GM12878 (cell line): ENCODE measurements around the gene PRPF40B. TPM values are rescaled to one million over a fixed set of nuclear protein-coding genes. Genes with fewer than 3 reads are reported as not detected.

Experiments
- ATAC-seq: fragments of 200-7000 bp; cut with Tn5 transposase; 3 replicates; pipeline ENCODE4 v1.9.1; 2020; ENCODE audit warnings: mild to moderate bottlenecking, moderate library complexity
- BruUV-seq: library from RNA; stranded (reverse); fragments of 400-500 nt; replicated peaks from 2 replicates; lab custom pipeline; 2021; lab: Mats Ljungman, UMichigan
- CTCF ChIA-PET: fragments of 300-600 bp; sonication (Branson Sonifier 250); formaldehyde crosslinking; extraction: SDS; loops from one replicate; lab custom pipeline; 2021; ENCODE audit warnings: inconsistent platforms; lab: Yijun Ruan, JAX
- POLR2A ChIA-PET: fragments of 350-600 bp; formaldehyde crosslinking; extraction: SDS; loops from one replicate; lab custom pipeline; 2021; ENCODE audit warnings: inconsistent platforms; lab: Charles Lee
- RAD21 ChIA-PET: fragments of 300-600 bp; sonication (Branson Sonifier 250); formaldehyde crosslinking; loops from one replicate; lab custom pipeline; 2023; ENCODE audit warnings: antibody characterized with exemption; ENCODE audit not compliant: unreplicated experiment; lab: Charles Lee
- SMC1A ChIA-PET: fragments of 300-600 bp; sonication (Branson Sonifier 250); formaldehyde crosslinking; loops from one replicate; lab custom pipeline; 2023; ENCODE audit not compliant: unreplicated experiment, uncharacterized antibody; lab: Charles Lee
- DNase-seq: peaks from one replicate; pipeline ENCODE4 v3.0.0-alpha.2; 2011; ENCODE audit warnings: low read depth, low spot score
- FAIRE-seq: peaks from 3 replicates; lab custom pipeline; 2011; peaks lifted over from hg19 to GRCh38; lab: Jason Lieb, UNC
- H2AFZ ChIP-seq: 2 replicates; pipeline ENCODE4 v1.6.0; 2011; ENCODE audit warnings: low read depth, low read length, control low read depth; ENCODE audit not compliant: control insufficient read depth
- H3K27ac ChIP-seq: 2 replicates; pipeline ENCODE4 v1.5.1; 2011; ENCODE audit warnings: control low read depth; ENCODE audit not compliant: control insufficient read depth, insufficient read depth
- H3K27me3 ChIP-seq, 2 experiments: replicated peaks in 1 of 2; 2 replicates each; pipeline versions ENCODE4 v1.6.0 to v1.6.1; 2011; ENCODE audit warnings: low read length in 1 of 2; ENCODE audit not compliant: control insufficient read depth in 2 of 2, insufficient read depth in 2 of 2
- H3K36me3 ChIP-seq, 2 experiments: 2 replicates each; pipeline ENCODE4 v1.5.1; 2011; ENCODE audit warnings: low read length in 1 of 2; ENCODE audit not compliant: control insufficient read depth in 2 of 2, insufficient read depth in 2 of 2
- H3K4me1 ChIP-seq: 2 replicates; pipeline ENCODE4 v1.6.1; 2011; ENCODE audit warnings: mild to moderate bottlenecking, low read length, moderate library complexity, mixed read lengths; ENCODE audit not compliant: control insufficient read depth, insufficient read depth
- H3K4me2 ChIP-seq: 2 replicates; pipeline ENCODE4 v1.6.0; 2011; ENCODE audit warnings: control low read depth; ENCODE audit not compliant: control insufficient read depth, insufficient read depth
- H3K4me3 ChIP-seq: fragments of 200-600 bp; sonication (generic); 2 replicates; pipeline ENCODE4 v1.5.1; 2016
- H3K79me2 ChIP-seq: 2 replicates; pipeline ENCODE4 v1.6.0; 2011; ENCODE audit warnings: low read length; ENCODE audit not compliant: control insufficient read depth, insufficient read depth
- H3K9ac ChIP-seq: 2 replicates; pipeline ENCODE4 v1.8.0; 2011; ENCODE audit warnings: low read length, control low read depth, mixed read lengths; ENCODE audit not compliant: control insufficient read depth, insufficient read depth
- H3K9me3 ChIP-seq: replicated peaks from 3 replicates; pipeline ENCODE4 v1.5.1; 2011; ENCODE audit warnings: mild to moderate bottlenecking, low read length; ENCODE audit not compliant: control insufficient read depth, insufficient read depth
- H4K20me1 ChIP-seq: 2 replicates; pipeline ENCODE4 v1.6.0; 2011; ENCODE audit not compliant: control insufficient read depth, insufficient read depth
- BHLHE40 ChIP-seq, 2 experiments: fragments of 450-650 bp in 1 of 2; IDR thresholded peaks; 2 replicates each; pipeline ENCODE4 v1.6.1; 2011 to 2017; ENCODE audit warnings: low read depth in 2 of 2, borderline replicate concordance in 1 of 2, improper control_type of control experiment in 1 of 2, low read length in 1 of 2, mild to moderate bottlenecking in 1 of 2
- BRCA1 ChIP-seq: IDR thresholded peaks from 2 replicates; pipeline ENCODE4 v1.6.1; 2011; ENCODE audit warnings: low read depth, low read length, improper control_type of control experiment
- CBFB ChIP-seq: IDR thresholded peaks from 2 replicates; pipeline ENCODE4 v1.6.1; 2016; ENCODE audit warnings: antibody characterized with exemption, low read depth
- CREB1 ChIP-seq: IDR thresholded peaks from 2 replicates; pipeline ENCODE4 v1.6.1; 2012; ENCODE audit warnings: low read depth, mild to moderate bottlenecking, inconsistent platforms
- GATAD2B ChIP-seq: fragments of 450-650 bp; conservative IDR thresholded peaks from 2 replicates; pipeline ENCODE4 v1.6.1; 2017; ENCODE audit warnings: low read depth, mild to moderate bottlenecking, moderate library complexity
- JUNB ChIP-seq: IDR thresholded peaks from 2 replicates; pipeline ENCODE4 v1.6.1; 2016; ENCODE audit warnings: antibody characterized with exemption, mild to moderate bottlenecking
- JUND ChIP-seq: IDR thresholded peaks from 2 replicates; pipeline ENCODE4 v1.6.1; 2012; ENCODE audit warnings: low read depth, mild to moderate bottlenecking, low read length, improper control_type of control experiment, moderate library complexity
- KLF5 ChIP-seq: fragments of 450-650 bp; IDR thresholded peaks from 2 replicates; pipeline ENCODE4 v1.6.1; 2014; ENCODE audit warnings: mild to moderate bottlenecking; ENCODE audit not compliant: partially characterized antibody
- PAX5 ChIP-seq: IDR thresholded peaks from 2 replicates; pipeline ENCODE4 v1.6.1; 2011; ENCODE audit warnings: low read depth, low read length, borderline replicate concordance
- RBBP5 ChIP-seq: fragments of 200-600 bp; sonication (generic); conservative IDR thresholded peaks from 2 replicates; pipeline ENCODE4 v1.6.1; 2016
- WGBS: methylation state at CpG from one replicate; pipeline ENCODE4 v1.1.6; 2016; ENCODE audit warnings: low lambda C conversion rate; ENCODE audit not compliant: insufficient replicate concordance, insufficient coverage; ENCODE audit errors: missing lambda C conversion rate; 5-methylcytosine and 5-hydroxymethylcytosine counted together
- in situ Hi-C: fragments of 300-500 bp; cut with MboI; formaldehyde crosslinking; loops from 9 replicates; pipeline ENCODE4 v1.14.3; 2018; ENCODE audit warnings: mixed read lengths
- intact Hi-C: fragments of 100-400 bp; cut with micrococcal nuclease; formaldehyde crosslinking; loops from one replicate; pipeline ENCODE4 v1.14.2; 2022; ENCODE audit not compliant: unreplicated experiment
- polyA plus RNA-seq, 11 experiments: library from polyadenylated mRNA; depleted of rRNA in 4 of 11; unstranded in 6 of 11; stranded (reverse) in 5 of 11; fragments of >200 nt; fragmentation: Nextera tagmentation in 4 of 11; fragmentation: Illumina TruSeq in 1 of 11; extraction: Ambion mirVana in 4 of 11; extraction: Trizol in 1 of 11; gene quantifications; 1 replicate in 1 of 11; 2 replicates in 10 of 11; pipeline versions ENCODE4 v1.2.1 to v1.2.3, GENCODE V29; 2011 to 2016; ENCODE audit warnings: inconsistent platforms in 2 of 11, missing spikeins in 2 of 11, low read depth in 1 of 11
- total RNA-seq, 4 experiments: library from RNA; depleted of rRNA in 3 of 4; stranded (reverse); fragments of >200 nt in 3 of 4; fragmentation: Illumina TruSeq in 1 of 4; extraction: Trizol in 1 of 4; gene quantifications; 2 replicates each; pipeline versions ENCODE4 v1.2.1 to v1.2.3, GENCODE V29; 2013 to 2021
- TF ChIP-seq, protein P1 (sequence below): IDR thresholded peaks from 2 replicates; pipeline ENCODE4 v1.6.1; 2011; ENCODE audit warnings: borderline replicate concordance, low read depth, mild to moderate bottlenecking, moderate library complexity, mixed read lengths, low read length; ENCODE audit not compliant: insufficient read depth; ENCODE audit errors: extremely low read length
- TF ChIP-seq, protein P2 (sequence below): fragments of 450-650 bp; IDR thresholded peaks from 2 replicates; pipeline ENCODE4 v1.6.1; 2014; ENCODE audit warnings: mild to moderate bottlenecking
- TF ChIP-seq, protein P3 (sequence below): IDR thresholded peaks from 2 replicates; pipeline ENCODE4 v1.6.1; 2012; ENCODE audit warnings: low read depth, low read length, improper control_type of control experiment

PRPF40B gene
- total and polyA plus RNA-seq, 10 of the 15 experiments (the other 5 are each of a cell fraction or from before 2014, with no cell fraction given), result 0.31 to 17.9 (median 7.3) TPM

DNA sequence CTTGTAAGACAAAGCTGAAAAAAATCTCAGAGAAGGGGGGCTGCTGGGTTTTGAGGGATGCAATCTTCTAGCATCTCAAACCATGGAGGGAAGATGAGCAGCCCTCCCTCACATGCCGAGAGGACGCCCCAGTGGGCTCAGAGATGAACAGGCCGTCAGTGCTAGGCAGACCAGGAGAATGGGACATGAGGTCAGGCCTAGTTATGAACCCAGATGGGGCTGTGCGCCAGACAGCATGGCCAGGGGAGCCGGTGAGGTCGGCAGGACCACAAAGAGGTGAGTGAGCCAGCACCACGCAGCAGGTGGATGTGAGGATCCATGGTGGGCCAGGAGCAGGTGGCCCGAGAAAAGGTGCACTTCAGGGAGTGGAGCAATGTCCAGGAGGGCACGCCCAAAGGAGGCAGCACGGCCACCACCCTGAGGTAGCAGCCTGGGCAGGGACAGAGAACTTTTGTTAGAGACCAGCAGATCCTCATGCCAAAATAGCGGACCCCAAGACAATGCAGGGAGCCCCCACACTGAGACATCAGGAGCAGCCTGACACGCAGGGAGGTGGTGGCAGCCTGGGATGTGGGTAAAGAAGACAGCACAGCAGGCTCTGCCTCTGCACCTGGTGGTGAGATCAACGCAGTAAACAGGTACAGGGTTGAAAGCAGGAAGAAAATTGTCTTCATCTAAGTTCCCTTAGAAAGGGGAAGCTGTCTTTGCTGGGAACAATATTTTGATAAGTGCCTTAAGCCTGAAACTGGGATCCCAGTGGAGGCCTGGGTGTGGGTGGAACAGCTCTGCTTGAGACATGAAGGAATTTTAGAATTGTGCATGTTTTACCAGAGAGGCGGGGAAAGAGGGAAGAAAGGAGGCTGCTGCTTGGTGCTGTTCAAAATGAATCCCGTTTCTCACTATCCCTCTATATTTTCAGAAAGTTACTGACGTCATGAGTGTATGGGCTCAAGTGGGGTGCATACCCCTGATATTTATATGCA lies 37.6 kb upstream of the PRPF40B start:
- CTCF ChIA-PET, result interaction anchor here (8.7 kb wide), 1 partner anchor 226 kb away, joined by 145 read pairs; no protein-coding TSS in a partner anchor
- no peak overlapping the region for H2AFZ ChIP-seq
- H3K27me3 ChIP-seq, result no peaks in the 10 kb centered on the region
- no peak overlapping the region for H3K9ac ChIP-seq
- WGBS, result 87% methylated on average over 16 of the region's 16 CpGs
- no peaks in the 10 kb centered on the region for H4K20me1 ChIP-seq
- H3K4me3 ChIP-seq, result no peak overlapping the region
- DNase-seq (no peak), ATAC-seq (no peak), FAIRE-seq (no peak)
- RAD21 ChIA-PET, result no interaction called here
- peaks cover 0 to 3% of the 10 kb centered on the region in 2 experiments; a peak in 3 of 4 replicates for H3K36me3 ChIP-seq
- H3K79me2 ChIP-seq, result no peaks in the 10 kb centered on the region
- H3K4me2 ChIP-seq, result no peak overlapping the region
- no peaks in the 10 kb centered on the region for H3K9me3 ChIP-seq
- SMC1A ChIA-PET, result no interaction called here
- intact Hi-C loops, result no loop called here
- TF ChIP-seq, protein P1, sequence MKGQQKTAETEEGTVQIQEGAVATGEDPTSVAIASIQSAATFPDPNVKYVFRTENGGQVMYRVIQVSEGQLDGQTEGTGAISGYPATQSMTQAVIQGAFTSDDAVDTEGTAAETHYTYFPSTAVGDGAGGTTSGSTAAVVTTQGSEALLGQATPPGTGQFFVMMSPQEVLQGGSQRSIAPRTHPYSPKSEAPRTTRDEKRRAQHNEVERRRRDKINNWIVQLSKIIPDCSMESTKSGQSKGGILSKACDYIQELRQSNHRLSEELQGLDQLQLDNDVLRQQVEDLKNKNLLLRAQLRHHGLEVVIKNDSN, result no peak
- TF ChIP-seq JUNB (no peak), JUND (no peak), BHLHE40 (IDR thresholded peaks at IDR 0.05; ENCODE audit: borderline replicate concordance in 1 of 2, low read depth in 2 of 2, low read length in 1 of 2) (no peak), CBFB (no peak), GATAD2B (no peak), RBBP5 (no peak), PAX5 (no peak), BRCA1 (no peak), KLF5 (no peak), CREB1 (no peak)
- TF ChIP-seq, protein P2, sequence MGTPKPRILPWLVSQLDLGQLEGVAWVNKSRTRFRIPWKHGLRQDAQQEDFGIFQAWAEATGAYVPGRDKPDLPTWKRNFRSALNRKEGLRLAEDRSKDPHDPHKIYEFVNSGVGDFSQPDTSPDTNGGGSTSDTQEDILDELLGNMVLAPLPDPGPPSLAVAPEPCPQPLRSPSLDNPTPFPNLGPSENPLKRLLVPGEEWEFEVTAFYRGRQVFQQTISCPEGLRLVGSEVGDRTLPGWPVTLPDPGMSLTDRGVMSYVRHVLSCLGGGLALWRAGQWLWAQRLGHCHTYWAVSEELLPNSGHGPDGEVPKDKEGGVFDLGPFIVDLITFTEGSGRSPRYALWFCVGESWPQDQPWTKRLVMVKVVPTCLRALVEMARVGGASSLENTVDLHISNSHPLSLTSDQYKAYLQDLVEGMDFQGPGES, result no peak
- TF ChIP-seq, protein P3, sequence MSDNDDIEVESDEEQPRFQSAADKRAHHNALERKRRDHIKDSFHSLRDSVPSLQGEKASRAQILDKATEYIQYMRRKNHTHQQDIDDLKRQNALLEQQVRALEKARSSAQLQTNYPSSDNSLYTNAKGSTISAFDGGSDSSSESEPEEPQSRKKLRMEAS, result no peak
- POLR2A ChIA-PET, result no interaction called here
- in situ Hi-C loops, result no loop called here
- peaks cover 10% of the 10 kb centered on the region for H3K4me1 ChIP-seq
- BruUV-seq, result no TSS peak
- H3K27ac ChIP-seq, result no peak overlapping the region
